GM18907 (cell line): Measurements from ENCODE around the gene PRKD3.
A peak's percentile ranks its signal among the peaks of the same experiment; 100 is the strongest.

Source experiments
- ATAC-seq: cut with Tn5 transposase; IDR thresholded peaks from one replicate; pipeline ENCODE4 v1.9.1; 2021; ENCODE audit warnings: mild to moderate bottlenecking, moderate library complexity; ENCODE audit not compliant: unreplicated experiment

PRKD3 gene

GRCh38 chr2:37343537-37344434 is 19.2 kb upstream of the PRKD3 start:
- ATAC-seq, result no peak

DNA sequence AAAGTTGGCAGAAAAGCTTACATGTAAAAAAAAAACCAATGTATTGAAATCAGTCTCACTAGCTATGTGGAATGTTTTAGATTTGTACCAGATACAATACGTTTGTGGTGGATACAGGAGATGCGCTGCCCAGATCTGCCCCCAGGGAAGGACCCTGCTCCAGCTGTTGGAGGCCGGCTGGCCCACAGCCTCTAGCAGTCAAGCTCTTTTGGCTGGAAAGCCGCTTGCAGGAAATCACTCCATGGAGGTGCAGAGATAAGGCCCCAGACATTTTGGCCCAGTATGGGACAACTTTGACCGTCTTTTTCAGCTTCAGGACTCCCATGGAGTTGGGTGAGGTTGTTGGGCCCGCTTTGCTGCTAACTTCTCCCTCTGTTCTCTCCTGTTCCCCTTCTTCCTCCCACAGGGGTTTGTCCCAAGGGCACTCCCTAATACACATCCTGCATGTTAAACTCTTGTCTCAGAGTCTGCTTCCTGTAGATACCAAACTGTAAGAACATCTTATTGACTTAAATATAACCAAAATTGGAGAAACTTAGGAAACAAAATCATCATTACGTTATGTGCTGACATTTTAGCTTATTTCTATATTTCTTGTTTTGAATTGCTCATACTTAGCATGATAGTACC is 18.1 kb upstream of the PRKD3 start:
- ATAC-seq, result no peak

GRCh38 chr2:37340637-37341036 is 16.0 kb upstream of the PRKD3 start:
- no peak for ATAC-seq

DNA sequence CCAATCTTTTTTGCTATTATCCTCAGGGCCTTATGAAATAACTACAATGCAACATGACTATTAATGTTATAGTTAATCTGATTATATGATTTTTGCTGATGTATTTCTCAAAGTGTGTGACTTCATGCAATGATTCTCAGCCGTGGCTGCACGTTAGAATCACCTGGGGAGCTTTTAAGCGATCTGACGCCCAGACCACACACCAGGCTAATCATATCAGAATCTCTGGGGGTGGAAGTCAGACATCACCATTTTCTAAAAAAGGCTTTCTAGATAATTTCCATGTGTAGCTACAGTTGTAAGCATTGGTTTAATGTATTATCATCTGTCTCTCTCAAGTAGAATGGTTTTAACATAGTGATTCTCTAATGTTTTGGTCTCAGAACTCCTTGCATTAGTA is 14.3 kb upstream of the PRKD3 start:
- no peak for ATAC-seq

DNA sequence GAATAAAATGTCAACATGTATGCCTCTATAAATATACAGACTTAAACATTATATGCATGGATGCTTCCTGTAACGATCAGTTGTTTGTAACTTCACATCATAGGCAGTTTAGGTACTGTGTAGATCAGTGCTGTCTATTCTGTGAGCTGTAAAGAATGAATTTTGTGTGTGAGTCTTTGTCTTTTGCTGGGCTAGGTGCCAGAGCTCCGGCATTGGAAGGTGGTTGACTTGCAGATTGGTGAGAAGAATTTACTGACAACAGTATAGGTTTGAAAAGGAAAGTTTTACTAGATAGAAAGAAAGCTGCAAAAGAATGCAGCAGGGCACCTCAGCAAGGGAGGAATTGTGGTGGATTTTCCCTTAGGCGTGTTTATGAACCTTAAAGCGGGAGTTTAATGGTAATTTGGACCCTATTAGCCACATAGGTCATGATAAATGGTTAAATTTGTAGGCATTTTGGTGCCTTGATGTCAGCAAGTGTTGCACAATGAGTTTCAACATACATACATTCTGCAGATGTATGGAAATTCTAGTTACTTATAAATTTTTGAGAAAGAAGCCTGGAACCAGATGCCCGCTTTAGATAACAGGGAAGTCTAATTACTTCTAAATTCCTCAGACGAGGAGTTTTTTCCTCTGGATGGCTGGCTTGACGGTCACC is 13.1 kb upstream of the PRKD3 start:
- no peak for ATAC-seq

DNA sequence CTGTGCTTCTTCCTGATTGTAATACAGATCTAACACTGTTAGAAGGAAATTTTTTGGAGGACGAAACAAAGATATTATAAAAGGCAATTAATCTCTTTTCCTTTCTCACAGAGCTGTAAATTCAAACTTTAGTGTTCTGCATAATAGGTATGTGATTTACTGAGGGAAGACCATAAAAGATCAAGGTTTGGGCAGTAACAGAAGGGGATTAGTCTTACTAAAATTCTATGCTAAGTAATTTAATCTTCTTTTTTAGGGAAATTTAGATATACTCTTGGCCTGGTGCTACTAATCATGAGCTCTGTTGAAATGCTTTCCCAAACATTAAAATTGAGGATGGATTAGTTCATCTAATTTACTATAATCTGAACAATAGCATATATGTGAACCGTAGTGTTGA is 11.0 kb upstream of the PRKD3 start:
- no peak for ATAC-seq

- ATAC-seq, result no peak
Observed at GRCh38 chr2:37333256-37333655, 8.6 kb upstream of the PRKD3 start.

DNA sequence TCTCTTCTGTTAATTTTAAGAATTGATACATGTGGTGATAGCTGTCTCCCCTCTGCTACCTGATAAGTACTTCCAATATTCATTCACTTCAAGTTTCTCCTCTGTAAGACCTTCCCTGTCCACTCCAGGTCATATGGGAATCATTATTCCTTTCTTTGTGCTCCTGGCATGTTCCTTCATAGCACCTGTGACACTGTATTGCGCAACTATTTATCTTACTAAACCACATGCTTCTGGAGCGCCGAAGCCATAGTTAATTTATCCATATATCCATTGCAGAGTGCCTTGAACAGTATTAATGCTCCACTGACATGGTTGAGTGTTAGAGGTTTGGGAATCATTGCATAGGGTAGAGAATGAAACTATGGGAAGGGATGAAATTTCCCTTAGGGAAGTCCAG is 7.9 kb upstream of the PRKD3 start:
- ATAC-seq, result no peak

- no peak for ATAC-seq
Observed at GRCh38 chr2:37330681-37331080, 6.0 kb upstream of the PRKD3 start.

DNA sequence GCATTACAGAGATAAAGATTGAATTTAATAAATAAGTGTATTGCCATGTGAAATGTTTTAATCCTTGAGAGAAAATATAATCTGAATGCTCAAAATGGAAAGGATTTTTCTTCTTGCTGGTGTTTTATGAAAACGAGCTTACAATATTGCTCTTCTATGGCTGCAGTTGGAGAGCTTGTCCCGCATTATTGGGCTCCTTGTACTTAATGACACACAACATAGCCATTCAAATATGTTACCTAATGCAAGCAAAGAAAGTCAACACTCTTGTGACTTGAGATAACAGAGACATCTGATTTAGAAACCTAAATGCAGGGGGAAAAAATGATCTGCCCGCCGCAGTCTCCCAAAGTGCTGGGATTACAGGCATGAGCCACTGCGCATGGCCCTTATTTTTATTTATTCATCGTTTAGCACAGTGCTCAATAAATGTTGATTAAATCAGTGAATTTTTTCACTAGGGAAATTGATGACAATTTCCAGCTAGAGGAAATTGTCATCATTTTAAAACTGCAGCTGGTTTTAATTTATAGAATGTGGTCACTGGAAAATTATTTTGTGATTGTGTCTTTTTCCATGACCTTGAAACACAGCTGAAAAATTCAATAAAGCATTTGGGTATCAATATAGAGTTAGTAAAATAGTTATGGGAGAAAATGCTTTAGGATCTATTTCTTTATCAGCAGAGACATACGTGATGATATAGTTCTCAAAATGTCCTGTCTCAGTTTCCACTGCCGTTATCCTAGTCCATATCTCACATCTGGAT is 2.4 kb upstream of the PRKD3 start:
- ATAC-seq, result no peak

- ATAC-seq, result no peak
Observed at GRCh38 chr2:37326285-37326684, 1.7 kb upstream of the PRKD3 start.

GRCh38 chr2:37325625-37326071 is 1.0 kb upstream of the PRKD3 start:
- no peak for ATAC-seq

DNA sequence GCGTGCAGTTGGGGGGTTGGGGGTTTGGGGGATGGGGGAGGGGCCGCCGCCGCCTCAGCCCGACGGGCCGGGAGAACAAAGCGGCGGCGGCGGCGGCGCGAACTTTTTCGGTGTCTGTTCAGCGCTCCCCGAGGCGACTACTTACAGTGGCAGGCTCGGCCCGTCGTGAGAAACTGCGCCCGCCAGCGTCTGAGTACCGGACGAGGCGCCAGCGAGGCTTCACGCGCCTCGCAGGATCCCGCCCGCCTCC is 172 bp downstream of the PRKD3 start:
- no peak for ATAC-seq

GRCh38 chr2:37323781-37324535 is 675 bp downstream of the PRKD3 start:
- peak; percentile 30 for ATAC-seq

DNA sequence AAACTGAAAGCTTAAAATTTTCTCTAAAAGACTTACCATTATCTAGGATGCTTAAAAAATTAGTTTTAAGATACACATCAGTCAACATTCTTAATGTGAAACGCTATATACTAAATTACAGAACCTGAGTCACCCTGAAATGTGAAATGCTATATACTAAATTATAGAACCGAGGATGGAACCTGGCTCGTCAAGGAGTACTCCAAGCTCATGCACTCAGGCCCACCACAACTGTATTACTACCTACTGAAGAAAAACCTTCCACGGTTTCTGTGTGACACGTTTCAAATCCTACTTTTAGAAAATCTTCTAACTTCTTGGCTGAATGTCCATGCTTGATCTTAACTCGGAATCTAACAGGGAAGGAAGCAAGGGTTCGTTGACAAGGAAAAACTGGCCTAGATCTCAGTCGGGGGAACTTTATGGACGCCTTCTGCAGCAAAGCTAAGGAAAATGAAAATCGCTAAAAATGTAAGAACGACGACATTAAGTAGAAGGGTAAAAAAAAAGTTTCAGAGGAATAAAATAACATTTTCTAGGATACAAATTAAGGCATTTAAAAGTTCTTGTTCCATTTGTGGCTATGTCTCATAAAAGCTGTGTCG is 1.4 kb downstream of the PRKD3 start:
- no peak for ATAC-seq

DNA sequence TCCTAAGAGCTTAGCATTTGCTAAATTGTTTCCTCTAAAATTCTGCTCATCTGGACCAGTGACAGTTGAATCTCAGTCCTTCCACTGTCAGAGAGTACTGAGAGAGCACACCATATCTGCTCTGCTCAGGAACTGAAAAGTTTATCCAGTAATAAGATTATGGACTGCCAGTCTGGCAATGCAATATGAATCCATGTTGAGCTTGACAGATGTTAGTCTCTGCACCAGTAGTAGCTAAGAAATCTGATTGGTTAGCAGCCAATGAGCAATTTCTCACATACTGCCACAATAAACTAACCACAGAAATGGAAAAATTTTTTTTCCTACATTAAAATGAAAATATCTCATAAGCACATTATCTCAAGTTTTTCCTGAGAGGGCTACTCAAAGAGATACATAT is 2.3 kb downstream of the PRKD3 start:
- no peak for ATAC-seq

DNA sequence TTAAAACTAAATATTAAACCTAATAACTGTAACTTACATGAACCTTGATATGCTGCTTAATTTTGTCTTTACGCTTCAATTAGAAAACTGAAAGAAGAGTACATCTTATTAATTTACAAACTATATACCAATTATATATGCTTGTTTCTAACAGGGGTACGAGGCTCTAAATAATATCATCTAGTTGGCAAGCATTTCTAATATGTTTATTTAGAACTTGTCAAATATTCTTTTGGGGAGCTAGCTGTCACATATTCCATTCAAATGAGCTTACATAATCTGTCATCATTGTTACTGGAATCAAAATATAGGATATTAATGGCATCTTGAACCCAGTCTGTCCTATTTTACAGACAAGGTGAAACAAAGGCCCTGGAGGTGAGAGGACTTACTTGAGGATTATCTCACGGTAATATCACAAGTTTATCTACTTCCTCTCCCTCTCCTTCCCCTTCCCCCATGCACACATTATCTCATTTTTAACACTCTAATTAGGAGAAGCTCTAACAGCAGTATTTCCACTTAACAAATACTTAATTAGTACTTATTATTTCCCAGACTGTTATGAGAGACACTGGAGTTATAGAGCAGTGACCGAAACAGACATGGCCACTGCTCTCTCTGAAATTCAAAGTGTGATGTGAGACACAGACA is 3.5 kb downstream of the PRKD3 start:
- no peak for ATAC-seq

- no peak for ATAC-seq
Observed at GRCh38 chr2:37319754-37320609, 4.7 kb downstream of the PRKD3 start.

DNA sequence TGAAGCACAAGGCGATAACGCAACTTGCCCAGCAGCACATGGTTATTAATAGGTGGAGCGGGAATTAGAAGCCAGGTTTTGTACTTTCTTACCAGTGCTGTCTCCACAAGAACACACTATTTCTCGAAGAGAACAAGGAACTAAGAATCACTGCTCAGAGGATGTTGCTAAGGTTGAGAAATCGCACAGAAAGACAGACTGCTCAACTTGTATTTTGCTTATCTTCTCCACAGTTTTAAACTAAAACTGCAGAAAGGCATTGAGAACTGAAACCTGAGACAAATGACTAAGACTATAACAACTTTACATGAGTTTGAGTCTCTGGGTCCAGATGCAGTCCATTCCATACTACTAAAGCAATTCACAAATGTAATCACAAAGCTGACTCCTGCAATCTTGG is 6.2 kb downstream of the PRKD3 start:
- peak; percentile 66 for ATAC-seq
